Cortex of kidney (tissue), 1 donor: ENCODE data around the gene XYLB.

ENCODE experiments used
- DNase-seq: peaks from one replicate; lab custom pipeline; 2025; lab: John Stamatoyannopoulos, UW

The XYLB gene

DNA sequence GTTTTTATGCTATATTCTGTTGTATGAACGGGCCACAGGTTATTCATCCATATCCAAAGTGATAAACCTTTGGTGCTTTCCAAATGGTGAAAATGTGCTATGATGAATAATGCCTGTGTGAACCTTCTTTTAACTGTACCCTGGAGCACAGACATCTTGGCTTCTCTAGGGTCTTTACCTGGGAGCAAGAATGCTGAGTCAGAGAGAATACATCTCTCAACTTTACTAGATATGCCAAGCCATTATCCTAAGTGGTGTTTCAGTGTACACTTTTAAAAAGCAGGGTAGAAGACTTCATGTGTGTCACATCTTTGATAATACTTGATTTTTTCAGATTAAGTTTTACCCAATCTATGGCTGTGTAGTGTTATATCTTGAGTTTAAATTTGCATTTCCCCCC lies 23.5 kb upstream of the XYLB start:
- no peak for DNase-seq

DNA sequence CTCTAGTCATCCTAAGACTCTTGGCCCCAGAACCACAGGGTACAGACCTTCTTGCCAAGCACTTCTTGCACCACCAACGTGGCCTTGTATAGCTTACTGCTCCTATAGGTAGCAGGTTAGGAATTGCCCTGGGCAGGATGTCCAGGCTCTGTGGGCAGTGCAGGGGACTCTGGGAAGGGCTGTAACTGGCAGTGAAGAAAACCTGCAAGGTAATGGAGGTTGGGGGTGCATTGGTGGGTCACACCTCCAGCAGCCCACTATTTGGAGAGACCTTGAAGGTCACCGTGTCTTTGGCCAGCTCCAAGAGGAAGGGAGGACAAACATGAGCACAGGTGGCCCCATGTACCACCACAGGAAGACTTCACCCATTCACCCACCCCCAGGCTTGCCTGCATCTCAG lies 21.3 kb upstream of the XYLB start:
- DNase-seq = no peak

DNA sequence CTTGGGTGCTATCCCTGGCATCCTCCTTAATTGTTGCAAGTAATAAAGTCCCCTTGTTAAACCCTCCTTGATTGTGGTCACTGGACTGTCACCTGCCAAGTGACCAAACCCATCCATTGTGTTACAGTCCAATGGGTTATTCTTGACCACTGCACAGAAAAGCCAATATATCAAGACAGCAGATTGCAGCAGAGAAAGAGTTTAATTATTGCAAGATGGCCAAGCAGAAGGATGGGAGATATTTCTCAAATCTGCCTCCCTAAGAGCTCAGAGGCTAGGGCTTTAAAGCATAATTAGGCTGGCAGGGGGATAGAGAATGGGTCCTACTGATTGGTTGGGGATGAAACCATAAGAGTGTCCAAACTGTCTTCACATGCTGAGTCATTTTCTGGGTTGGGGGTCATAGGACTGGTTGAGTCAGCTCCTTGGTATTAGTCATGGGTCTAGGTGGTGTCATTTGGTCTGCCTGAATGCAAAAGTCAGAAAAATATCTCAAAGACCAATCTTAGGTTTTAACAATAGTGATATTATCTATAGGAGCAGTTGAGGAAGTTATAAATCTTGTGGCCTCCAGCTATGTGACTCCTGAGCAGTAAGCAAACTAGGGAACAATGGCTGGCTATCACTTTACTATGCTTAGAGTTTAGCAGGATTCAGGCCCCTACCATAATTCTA lies 19.1 kb upstream of the XYLB start:
- no peak for DNase-seq

DNA sequence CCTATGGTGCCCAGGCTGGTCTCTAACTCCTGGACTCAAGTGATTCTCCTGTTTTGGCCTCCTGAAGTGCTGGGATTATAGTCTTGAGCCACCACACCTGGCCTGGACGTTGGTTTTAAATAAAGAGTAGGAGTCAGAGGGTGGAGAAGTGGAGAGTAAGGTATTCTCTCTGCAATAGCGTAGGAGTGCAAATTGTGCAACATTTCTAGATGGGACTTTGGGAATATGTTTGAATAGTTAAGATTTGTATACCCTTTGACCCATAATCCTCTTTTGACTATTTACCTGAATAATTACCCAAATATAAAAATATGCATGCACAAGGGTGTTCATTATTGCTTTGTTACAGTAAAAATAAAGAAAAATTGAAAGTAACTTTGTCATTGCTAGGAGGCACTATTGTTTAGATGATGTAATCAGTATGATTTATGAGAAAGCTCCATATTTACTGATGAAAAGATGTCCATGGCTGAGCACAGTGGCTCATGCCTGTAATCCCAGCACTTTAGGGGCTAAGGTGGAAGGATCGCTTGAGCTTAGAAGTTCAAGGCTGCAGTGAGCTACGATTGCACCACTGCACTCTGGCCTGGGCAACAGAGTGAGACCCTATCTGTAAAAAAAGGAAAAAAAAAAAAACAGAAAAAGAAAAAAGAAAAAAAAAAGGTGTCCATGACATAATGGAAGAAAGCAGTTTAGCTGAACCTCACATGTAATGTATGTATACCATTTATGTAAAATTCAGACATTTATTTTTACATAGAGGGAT lies 15.1 kb upstream of the XYLB start:
- DNase-seq = no peak

DNA sequence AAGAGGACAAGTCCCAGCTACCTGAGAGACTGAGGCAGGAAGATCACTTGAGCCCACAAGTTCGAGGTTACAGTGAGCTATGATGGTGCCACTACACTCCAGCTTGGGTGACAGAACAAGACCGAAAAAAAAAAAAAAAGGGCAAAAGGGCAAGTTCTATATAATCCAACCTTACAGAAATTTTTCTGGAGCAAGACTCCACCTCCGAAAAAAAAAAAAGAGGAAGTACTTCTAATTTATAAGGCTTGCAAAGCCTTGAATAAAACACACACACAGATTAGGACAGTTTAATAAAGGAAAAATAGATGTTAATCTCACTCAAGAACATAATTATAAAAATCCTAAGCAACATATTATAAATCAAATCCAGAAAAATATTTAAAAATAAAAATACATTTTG lies 14.4 kb upstream of the XYLB start:
- no peak for DNase-seq

DNA sequence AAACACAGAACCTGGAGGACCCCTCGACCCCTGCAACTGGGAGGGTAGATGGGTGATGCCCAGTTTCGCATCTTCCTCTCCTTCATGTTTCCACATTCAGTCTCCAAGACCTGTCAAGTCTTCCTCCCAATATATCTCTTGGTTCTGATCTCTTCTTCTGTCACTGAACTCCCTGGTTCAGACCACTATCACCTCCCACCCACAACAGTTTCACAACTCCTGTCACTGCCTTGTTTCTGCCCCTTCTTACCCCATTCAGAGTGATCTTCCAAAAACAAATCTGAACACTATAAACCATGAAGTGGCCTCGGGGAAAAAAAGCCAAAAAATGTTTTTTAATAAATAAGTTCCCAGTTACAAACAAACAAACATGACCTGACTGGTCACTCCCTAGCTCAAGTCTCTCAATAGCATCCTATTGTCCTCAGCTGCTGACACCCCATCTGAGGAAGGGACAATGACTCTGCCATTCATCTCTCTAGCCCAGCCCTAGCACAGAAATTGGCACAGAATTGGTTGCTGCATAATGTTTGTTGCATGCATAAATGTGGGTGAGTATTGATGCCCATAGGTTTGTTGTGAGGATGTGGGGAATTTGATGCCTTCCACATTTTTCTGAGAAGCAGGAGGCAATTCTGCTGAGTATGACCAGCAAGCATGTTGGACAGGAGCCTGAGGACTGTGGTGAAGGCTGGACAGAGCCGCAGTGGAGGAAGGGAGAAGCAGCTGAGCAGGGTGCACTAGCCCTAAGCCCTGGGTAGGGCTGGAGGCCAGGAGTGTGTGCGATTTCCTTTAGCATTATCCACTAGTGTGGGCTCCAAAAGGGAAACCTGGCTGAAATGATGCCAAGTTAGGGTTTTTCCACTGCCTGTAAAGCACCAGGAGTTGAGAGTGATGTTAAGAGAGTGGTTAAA lies 12.2 kb upstream of the XYLB start:
- no peak for DNase-seq

DNA sequence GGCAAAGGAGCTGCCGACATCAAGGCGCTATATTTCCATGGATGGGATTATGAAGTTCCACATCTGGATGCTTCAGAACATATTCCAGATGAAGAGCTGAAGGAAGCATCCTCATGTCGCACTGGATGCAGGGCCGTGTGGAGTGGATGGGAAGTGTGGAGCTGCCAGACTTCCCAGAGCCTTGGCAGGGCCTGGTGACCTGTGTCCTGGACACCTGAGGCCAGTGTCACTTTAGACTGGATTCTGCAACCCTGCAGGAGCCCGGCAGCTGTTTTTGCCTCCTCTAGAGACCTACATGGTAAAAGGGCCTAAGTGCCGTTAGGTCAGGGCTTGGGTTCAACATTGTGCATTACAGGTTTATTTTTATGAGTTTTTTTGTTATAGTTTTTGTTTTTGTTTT lies 11.3 kb upstream of the XYLB start:
- DNase-seq = no peak

DNA sequence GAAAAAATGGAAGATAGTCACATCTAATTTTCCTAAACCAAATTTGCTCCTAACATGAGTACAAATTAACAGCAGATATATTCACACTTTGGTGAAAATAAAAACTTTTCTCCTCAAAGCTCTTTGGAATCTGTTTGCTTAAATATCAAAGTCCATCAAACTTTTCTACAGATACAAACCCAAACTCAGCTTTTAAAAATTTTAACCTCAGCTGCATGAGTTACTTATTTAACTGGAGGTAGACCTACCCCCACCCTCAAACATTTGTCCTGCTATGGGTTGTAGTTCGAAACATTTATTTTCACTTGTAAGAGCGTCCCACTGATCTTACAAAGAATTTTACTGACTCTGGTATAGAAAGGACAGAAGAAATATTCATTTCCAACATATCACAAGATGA lies 8.9 kb upstream of the XYLB start:
- no peak for DNase-seq

DNA sequence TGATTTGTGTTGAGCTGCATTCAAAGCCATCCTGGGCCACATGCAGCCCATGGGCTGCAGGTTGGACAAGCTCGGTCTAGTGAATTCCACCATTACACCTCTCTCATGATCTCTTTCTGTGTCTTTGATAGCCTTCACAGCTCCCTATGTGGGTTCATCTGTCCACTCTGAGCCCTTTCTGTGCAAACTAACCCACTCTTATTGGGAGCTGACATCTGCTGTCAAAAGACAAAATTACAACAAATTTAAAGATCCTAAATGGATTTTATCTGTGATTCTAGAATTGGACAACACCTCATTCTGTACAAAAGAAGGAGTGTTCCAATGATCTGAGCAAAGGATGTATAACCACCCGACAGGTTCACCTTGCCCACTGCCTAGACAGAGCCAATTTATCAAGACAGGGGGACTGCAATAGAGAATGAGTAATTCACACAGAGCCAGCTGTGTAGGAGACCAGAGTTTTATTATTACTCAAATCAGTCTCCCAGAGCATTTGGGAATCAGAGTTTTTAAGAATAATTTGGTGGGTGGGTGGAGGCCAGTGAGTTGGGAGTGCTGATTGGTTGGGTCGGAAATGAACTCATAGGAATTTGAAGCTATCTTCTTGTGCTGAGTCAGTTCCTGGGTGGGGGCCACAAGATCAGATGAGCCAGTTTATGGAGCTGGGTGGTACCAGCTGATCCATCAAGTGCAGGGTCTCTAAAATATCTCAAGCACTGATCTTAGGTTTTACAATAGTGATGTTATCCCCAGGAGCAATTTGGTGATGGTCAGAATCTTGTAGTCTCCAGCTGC lies 2.6 kb upstream of the XYLB start:
- no peak for DNase-seq

DNA sequence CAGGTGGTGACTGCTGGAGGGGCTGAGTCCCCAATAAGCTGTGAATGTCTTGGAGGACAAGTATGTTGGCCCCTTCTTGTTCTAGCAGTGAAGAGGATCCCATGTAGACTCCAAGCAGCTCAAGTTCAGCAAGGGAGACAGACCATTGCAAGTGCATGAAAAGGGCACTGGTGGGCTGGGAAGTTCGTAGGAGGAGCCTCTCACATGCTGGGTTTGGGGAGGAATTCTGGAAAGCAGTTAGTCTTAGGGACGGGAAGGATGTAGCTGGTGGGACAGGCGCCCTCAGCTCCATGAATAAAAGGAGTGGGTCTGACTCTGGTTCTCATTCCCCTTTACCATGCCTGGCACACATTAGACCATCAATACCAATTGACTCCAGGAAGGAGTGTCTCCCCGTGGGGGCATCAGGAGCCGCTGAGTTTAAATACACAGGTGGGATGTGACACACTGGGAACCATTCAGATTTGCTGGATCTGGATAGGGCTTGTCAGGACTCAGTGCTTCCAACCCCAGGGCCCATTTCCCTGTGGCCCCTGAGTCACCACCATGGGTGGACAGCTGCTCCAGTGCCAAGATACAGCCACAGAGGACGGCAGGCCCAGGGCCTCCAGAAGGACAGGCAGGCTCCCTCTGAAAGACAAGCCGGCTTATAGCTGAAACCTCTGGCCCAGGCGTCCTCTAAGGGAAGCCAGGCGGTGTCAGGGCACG lies 552 bp upstream of the XYLB start:
- DNase-seq = no peak

DNA sequence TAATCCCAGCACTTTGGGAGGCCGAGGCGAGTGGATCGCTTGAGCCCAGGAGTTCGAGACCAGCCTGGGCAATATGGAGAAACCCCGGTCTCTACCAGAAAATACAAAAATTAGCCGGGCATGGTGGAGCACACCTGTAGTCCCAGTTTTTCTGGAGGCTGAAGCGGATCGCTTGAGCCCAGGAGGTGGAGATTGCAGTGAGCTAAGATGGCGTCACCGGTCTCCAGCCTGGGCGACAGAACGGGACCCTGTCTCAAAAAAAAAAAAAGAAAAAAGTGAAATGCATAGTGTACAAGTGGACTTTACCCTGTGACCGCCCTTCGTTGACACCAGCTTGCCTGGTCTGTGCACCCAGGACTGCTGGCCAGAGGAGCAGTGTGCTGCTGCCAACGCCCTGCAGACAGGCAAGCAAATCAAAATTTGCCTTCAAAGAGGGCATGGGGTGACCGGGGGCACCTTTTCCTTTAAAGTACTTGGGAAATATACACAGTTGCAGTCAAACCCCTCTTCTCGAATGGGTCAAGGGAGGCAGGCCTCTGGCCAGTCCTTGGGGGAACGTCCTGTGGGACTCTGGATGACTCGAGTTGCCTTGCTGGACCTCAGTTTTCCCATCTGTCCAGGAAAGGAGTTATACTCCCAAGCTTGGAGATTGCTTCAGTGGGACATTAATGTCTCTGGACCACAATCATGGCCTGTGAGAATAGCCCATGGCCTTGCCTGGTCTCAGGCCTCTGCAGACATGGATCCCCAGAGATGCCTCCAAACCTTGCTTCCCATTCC lies 1.0 kb downstream of the XYLB start:
- DNase-seq = no peak

DNA sequence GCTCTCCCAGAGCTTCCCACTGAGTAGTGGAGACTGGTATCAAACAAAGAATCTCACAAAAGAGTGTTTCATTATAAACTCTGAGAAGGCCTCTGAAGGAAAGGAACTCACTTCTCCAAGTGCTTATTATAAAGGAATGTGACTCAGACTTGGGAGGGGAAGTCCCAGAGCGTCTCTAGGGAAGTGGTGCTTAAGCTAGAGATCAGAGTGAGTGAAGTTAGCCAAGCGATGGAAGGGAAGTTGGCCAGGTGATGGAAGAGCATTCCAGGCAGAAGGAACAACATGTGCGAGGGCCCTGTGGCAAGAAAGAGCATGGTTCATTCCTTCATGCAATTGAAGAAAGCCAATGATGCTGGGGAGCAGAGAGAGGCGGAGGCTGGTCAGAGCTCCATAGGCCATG lies 2.3 kb downstream of the XYLB start:
- DNase-seq = no peak

DNA sequence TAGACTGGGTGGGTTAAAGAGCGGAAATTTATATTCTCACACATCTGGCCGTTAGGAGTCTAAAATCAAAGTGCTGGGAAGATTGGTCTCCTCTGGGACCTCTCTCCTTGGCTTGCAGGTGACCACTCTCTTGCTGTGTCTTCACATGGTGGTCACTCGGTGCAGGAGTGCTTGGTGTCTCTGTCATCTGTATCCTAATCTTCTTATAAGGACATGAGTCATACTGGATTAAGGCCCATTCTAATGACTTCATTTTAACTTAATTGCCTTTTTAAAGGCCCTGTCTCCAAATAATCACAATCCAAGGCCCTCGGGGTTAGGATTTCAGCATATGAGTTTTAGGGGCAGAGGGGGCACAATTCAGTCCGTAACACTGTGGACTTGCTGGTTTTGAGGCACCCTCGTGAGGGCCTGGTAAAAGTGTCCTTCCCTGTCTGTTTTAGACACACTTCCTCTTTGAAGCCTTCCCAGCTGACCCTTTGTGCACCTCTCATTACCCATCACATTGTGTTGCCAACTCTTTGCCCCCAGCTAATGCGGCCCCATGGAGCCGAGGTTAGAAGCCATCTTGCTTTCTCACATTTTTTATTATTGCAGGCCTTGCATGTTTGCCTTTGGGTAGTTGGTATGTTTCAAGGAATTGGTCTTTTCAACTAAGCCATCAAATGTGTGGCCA lies 3.2 kb downstream of the XYLB start:
- no peak for DNase-seq

DNA sequence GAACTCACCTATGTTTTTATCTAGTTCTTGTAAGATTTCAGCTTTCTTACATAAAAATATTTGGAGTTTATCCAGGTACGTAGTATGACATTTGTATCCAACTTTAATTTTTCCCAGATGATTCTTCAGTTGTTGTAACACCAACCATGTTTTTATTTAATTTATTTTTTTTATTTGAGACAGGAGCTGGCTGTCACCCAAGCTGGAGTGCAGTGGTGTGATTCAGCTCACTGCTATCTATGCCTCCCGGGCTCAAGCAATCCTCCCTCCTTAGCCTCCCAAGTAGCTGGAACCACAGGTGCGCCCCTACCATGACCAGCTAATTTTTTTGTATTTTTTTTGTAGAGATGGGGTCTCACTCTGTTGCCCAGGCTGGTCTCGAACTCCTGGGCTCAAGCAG lies 6.6 kb downstream of the XYLB start:
- DNase-seq = no peak

DNA sequence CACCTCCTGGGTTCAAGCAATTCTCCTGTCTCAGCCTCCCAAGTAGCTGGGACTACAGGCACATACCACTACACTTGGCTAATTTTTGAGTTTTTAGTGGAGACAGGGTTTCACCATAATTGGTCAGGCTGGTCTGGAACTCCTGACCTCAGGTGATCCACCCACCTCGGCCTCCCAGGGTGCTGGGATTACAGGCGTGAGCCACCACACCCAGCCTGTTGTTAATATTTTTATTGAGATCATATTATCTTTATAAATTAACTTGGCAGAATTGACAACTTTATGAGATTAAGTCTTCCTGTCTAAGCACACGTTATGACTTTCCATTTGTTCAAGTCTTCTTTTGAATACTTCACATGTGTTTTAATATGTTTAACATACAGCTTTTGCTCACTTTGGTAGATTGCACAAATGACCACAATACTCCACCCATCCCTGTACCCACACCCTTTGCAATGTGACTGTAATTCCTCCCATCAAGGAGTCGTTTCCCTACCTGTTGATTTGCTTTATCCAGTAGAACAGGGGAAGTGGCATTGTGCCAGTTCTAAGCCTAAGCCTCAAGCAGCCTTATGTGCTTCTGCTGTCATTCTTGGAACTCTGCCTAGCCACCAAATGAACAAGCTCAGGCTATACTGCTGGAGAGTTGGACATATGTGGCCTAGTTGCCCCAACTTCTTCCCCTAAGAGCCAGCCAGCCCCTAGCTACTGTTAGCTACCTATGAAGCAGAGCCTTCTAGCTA lies 8.2 kb downstream of the XYLB start:
- DNase-seq = no peak

DNA sequence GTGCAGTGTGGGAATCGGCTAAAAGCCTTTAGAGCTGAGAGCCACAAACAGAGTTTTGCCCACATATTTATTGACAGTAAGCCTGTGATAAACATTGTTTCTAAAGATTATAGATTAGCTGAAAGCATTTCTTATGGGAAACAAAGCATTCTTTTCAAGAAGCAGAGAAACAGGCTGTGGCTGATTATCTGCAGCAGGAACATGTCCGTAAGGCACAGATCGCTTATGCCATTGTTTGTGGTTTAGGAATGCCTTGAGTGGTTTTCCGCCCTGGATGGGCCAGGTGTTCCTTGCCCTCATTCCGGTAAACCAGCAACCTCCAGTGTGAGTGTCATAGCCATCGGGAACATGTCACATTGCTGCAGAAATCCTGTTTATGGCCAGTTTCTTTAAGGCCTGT lies 12.5 kb downstream of the XYLB start:
- no peak for DNase-seq

DNA sequence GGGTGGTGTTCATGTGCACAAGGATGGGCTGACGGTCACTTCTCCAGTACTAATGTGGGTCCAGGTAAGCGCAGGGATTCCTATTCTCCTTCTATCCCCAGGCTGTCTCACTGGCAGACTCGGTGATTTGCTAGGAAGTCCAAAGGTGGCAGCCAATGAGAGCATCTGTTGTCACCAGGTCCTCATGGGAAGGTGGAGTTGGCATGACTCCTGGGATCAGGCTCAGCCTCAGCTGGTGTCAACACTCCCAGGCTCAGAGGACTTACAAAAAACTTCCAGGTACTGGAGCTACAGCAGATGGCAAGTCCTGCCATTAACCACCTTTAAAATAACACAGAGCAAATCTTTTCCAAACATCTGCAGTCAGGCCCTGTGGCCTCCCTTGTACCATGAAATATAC lies 13.8 kb downstream of the XYLB start:
- no peak for DNase-seq

DNA sequence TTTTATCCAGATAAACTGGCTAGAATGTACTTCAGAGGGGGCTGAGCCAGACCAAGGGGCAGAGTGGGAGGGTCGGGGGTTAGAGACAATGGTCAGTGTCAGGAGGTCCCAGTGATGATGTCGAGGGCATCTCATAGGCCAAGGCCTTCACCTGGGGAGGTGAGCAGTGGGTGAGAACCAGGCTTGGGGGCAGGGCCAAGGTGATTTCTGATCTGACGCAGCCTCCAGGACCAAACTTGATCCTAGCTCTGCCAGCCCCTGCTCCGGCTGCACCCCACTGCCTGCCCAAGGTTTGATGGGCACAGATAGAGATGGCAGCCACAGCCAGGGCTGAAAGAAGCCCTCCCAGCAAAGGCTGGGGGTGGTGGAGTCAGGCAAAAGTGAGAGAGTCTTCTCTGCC lies 14.9 kb downstream of the XYLB start:
- DNase-seq = no peak

DNA sequence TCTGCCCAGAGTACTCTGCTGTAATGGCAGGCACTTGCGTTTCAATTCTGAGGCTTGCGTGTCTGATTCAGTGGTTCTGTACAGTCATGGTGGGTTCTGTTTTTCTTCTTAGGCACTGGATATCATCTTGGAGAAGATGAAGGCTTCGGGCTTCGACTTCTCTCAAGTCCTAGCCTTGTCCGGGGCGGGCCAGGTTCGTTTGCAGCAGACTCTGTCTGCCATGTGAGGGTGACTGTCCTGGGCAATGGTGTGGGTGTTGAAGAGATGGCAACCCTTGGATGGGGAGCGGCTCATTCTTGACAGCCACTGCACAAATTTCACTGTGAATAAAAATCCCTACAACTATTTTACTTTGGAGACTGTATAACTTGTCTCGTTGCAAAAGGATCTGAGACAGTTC lies 16.2 kb downstream of the XYLB start:
- no peak for DNase-seq
